Measurements from ENCODE around the gene TFEB.

Gene TFEB

DNA sequence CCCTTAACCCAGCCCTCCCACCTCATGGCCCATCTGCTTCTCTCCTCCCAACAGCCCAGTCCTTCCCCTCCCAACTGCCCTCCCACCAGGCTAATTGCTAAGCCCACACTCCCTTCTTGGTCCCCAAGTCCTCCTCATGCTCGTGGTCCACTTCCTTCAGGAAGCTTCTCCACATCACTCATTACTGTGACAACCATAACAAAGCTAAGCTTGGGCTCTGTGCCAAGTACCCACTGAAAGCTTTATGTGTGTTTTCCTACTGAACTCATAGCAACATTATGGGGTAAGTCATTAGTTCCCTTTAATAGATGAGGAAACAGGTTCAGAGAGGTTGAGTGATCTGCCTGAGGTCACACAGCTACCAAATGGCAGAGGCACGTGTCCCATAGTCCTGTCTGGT, 28.1 kb upstream of the TFEB start:
- no peak for DNase-seq

- no peak for DNase-seq
Measured at GRCh38 chr6:41759905-41760579, 24.6 kb upstream of the TFEB start.

- DNase-seq: no peak
Measured at GRCh38 chr6:41759106-41759904, 23.9 kb upstream of the TFEB start.

GRCh38 chr6:41758641-41759035, 23.2 kb upstream of the TFEB start:
- no peak for DNase-seq

GRCh38 chr6:41757931-41758640, 22.7 kb upstream of the TFEB start:
- DNase-seq: no peak

GRCh38 chr6:41757271-41757670, 21.9 kb upstream of the TFEB start:
- no peak for DNase-seq

GRCh38 chr6:41756354-41756753, 20.9 kb upstream of the TFEB start:
- DNase-seq: no peak

DNA sequence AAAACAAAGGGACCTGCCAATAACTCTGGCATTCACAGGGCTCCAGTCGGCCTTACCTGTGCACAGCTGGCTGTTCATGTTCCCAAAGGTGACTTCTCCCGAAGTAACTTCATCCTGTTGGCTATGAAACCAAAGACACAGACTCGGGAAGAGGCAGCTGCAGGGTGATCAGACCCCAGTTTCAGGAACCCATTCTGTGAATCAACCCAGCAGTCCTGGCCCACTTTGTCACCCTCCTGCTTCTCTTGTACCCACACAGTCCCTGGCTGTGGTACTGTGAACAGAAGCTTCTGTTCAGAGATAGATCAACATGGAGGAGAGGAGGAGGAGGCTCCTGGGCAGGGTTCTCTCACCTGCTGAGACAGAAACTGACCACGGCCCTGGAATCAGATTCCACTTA, 20.5 kb upstream of the TFEB start:
- DNase-seq: no peak

DNA sequence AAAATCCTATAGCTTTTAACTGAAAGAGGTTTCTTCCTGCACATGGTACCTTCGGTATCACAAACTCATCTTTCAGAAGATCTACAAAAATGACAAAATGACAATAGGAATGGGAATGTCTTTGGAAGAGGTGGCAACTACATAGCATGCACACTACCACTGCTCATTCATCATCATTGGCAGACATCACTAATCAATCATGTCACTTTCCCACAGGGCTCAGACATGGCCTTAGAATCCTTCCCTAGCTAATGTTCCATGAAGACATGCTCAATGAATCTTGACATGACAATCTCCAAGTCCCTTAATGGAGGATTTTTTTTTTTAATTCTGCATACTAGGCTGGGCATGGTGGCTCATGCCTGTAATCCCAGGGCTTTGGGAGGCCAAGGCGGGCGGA, 15.0 kb upstream of the TFEB start:
- no peak for DNase-seq

- no peak for DNase-seq
Measured at GRCh38 chr6:41748542-41748941, 13.1 kb upstream of the TFEB start.

DNA sequence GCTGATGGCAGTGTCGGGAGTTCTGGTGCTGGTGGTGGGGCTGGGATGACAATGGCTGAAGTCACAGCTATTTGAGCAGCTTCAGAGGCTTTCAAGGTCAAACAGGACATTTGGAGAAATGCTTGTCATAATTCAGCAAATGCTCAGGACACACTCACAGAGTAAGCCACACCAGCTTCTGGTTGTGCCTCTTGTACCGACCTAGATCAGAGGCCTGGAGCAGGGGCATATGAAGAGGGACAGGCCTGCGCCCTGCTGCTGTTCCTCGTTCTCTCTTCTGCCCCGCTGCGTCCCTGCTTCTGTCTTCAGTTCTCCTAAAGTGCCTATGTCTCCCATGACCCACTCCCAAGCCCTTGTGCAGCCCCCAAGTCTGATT, 12.7 kb upstream of the TFEB start:
- no peak for DNase-seq

GRCh38 chr6:41747256-41748101, 12.1 kb upstream of the TFEB start, which contains the start of gene PGC:
PGC (minus strand) TSS chr6:41747397; CDS start chr6:41747334, 63 bp downstream.
- DNase-seq: no peak

DNA sequence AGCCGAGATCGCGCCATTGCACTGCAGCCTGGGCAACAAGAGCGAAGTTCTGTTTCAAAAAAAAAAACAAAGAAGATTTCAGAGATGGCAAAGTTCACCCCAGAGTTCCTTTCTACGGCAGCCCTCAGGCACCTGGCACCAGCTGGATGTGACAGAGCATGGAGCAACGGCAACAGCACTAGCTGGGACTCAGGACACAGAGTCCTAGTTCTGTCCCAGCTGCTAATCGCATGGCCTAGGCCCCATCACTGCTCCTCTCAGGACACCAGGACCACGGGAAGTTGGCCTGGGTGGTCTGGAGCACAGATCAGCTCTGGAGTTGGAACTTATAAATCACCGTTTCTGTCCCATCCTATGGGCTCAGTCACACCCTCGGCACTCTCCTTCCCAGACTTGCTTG, 10.7 kb upstream of the TFEB start:
- no peak for DNase-seq

GRCh38 chr6:41744236-41744787, 8.9 kb upstream of the TFEB start:
- DNase-seq: no peak

DNA sequence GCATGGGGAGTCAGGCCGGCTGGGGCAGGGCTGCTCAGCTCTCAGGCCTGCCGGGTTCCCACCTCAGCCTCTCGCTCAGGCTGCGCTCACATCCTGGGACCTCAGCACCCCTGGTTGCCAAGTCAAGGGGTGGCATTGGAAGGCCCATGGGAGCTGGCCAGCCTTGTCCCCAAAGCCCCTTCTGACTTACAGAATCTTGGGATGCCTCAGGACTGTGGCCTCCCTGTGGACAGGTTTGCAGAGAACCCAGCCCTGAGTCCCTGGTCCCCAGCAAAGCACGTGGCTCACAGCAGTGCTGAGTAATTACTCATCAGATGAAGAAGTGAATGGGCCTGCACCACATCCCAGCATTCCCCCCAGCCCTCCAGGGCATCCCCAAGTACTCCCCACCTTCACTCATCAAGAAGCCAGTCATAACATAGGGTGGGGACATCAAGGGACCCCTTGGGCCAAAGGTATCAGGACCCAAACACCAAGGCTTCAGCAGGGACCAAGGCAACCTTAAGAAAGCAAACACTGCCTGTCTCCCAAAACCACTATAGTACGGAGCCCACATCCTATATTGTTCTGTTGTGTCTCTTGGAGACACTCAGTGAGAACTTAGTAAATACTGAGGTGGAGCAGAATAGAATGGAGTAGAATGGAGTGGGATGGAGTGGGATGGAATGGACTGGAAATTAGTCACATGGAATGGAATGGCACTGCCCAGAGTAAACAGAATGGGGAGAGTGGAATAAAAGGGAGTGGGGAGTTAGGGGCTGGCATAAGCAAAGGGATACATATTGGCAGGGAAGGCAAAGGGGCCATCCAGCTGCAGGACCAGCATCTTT, 8.2 kb upstream of the TFEB start:
- no peak for DNase-seq

- no peak for DNase-seq
Measured at GRCh38 chr6:41741625-41742490, 6.5 kb upstream of the TFEB start.

GRCh38 chr6:41740366-41741162, 5.2 kb upstream of the TFEB start:
- no peak for DNase-seq

DNA sequence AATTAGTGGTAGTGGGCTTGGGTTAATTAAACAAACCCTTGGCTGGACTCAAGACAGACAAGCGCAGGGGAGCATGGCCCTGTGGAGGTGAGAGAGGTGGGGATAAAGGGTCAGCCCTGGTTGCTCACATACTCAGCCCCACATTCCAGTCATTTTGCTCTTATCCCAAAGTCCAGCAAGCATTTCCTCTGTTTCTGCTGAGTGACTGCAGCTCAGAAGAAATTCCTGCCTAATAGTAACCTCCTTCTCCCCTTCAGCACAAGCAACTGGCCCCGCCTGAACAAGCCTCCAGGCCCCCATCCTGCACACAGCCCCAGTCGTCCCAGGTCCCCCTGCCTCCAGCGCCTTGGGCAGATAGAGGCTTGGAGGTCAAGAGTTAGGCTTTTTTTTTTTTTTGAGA, 3.6 kb upstream of the TFEB start:
- DNase-seq: no peak

GRCh38 chr6:41737591-41738130, 2.3 kb upstream of the TFEB start:
- no peak for DNase-seq
